Prostate gland (tissue), 2 donors: ENCODE results near the gene CNRIP1. TPM values are rescaled to one million over a fixed set of nuclear protein-coding genes. Genes with fewer than 3 reads are reported as not detected.

Experiments used
- DNase-seq: peaks from one replicate; pipeline ENCODE4 v3.0.0-alpha.2; 2019; ENCODE audit warnings: low spot score
- H3K27ac ChIP-seq, 2 donors: fragments of 200-600 bp; sonication (generic); 2 replicates each; pipeline ENCODE4 v1.5.1; 2017 to 2019
- H3K27me3 ChIP-seq: fragments of 200-600 bp; sonication (generic); replicated peaks from 2 replicates; pipeline ENCODE4 v1.5.1; 2019; ENCODE audit not compliant: insufficient read depth
- H3K36me3 ChIP-seq, 2 donors: fragments of 200-600 bp; sonication (generic); 1 replicate in 1 of 2; 2 replicates in 1 of 2; pipeline versions ENCODE4 v1.5.1 to v1.8.1; 2017 to 2019
- H3K4me1 ChIP-seq: fragments of 200-600 bp; sonication (generic); replicated peaks from 2 replicates; pipeline ENCODE4 v1.5.1; 2019
- H3K4me3 ChIP-seq, 2 donors: fragments of 200-600 bp; sonication (generic); 2 replicates each; pipeline ENCODE4 v1.5.1; 2017 to 2019
- H3K9me3 ChIP-seq: fragments of 200-600 bp; sonication (generic); 2 replicates; pipeline ENCODE4 v1.5.1; 2017
- POLR2A ChIP-seq: fragments of 450-650 bp; IDR thresholded peaks from one replicate; pipeline ENCODE4 v1.6.1; 2016; ENCODE audit warnings: antibody characterized with exemption, mild to moderate bottlenecking
- POLR2AphosphoS5 ChIP-seq: sonication (generic); formaldehyde crosslinking; IDR thresholded peaks from one replicate; pipeline ENCODE4 v1.6.1; 2017; ENCODE audit warnings: antibody characterized with exemption
- WGBS: methylation state at CpG from one replicate; pipeline ENCODE4 v1.1.5; 2018; 5-methylcytosine and 5-hydroxymethylcytosine counted together
- intact Hi-C: fragments of 100-400 bp; cut with DNase I; formaldehyde crosslinking; loops from one replicate; pipeline ENCODE4 v1.14.2; 2022
- total RNA-seq, 2 donors: library from RNA; depleted of rRNA; stranded (reverse); fragments of >200 nt; gene quantifications; one replicate each; pipeline ENCODE4 v1.1.0, GENCODE V29; 2016
- TF ChIP-seq, protein P1 (sequence below), 4 experiments: fragments of 200-600 bp in 2 of 4; fragments of 450-650 bp in 2 of 4; sonication (generic) in 2 of 4; IDR thresholded peaks; 1 replicate in 3 of 4; 2 replicates in 1 of 4; pipeline ENCODE4 v1.5.1; 2016 to 2019; ENCODE audit warnings: antibody characterized with exemption in 4 of 4, mild to moderate bottlenecking in 2 of 4, moderate library complexity in 2 of 4

CNRIP1 gene
- total RNA-seq, 2 donors from 2014 or later, result 3.6 to 16.5 TPM

DNA sequence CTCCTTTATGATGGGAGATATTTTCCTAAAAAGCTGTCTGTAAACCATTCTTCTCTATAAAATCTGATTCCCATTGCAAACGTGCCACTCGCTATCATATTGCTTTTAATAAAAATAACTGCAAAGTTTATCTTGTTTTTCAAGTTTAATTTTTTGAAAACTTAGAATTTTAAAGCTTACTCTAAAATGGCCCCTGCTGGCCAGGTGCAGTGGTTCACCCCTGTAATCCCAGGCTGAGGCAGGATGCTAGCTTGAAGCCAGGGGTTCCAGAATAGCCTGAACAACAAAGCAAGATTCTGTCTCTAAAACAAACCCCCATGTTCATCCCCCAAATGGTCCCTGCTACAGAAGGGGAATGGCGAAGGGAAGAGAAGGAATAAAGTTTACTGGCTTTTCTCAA, 25.6 kb downstream of the CNRIP1 start:
- TF ChIP-seq POLR2A (no peak), POLR2AphosphoS5 (no peak)
- TF ChIP-seq, protein P1, sequence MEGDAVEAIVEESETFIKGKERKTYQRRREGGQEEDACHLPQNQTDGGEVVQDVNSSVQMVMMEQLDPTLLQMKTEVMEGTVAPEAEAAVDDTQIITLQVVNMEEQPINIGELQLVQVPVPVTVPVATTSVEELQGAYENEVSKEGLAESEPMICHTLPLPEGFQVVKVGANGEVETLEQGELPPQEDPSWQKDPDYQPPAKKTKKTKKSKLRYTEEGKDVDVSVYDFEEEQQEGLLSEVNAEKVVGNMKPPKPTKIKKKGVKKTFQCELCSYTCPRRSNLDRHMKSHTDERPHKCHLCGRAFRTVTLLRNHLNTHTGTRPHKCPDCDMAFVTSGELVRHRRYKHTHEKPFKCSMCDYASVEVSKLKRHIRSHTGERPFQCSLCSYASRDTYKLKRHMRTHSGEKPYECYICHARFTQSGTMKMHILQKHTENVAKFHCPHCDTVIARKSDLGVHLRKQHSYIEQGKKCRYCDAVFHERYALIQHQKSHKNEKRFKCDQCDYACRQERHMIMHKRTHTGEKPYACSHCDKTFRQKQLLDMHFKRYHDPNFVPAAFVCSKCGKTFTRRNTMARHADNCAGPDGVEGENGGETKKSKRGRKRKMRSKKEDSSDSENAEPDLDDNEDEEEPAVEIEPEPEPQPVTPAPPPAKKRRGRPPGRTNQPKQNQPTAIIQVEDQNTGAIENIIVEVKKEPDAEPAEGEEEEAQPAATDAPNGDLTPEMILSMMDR (IDR thresholded peaks at IDR 0.05), result no peak
- H3K27ac ChIP-seq, result no peak overlapping the region
- intact Hi-C loops, result no loop called here
- H3K4me3 ChIP-seq, result no peak overlapping the region
- DNase-seq, result no peak
- no peaks in the 10 kb centered on the region for H3K4me1 ChIP-seq
- H3K36me3 ChIP-seq, result no peaks in the 10 kb centered on the region
- H3K27me3 ChIP-seq, result no peaks in the 10 kb centered on the region
- H3K9me3 ChIP-seq, result no peaks in the 10 kb centered on the region
- WGBS, result 87% methylated on average over 3 of the region's 3 CpGs

DNA sequence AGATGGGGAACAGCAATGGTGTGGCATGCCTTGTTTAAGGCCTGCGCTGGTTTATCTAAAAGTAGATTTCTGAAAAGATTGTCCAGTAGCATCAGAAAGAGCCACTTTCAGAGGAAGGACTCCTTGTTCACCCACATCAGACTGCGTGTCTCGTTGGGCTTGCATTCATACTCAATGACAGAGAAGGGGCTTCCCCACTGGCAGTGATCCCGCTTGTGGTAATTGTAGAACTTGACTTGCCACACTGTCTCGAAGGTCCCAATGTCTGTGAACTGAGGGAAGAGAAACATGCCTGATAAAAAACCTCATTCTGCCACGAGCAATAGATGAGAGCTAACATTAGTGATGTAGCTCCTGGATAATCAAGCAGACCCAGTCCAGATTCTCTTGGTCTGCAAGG, 26.0 kb downstream of the CNRIP1 start:
- H3K27me3 ChIP-seq, result no peaks in the 10 kb centered on the region
- H3K9me3 ChIP-seq, result no peaks in the 10 kb centered on the region
- 65% methylated on average over 6 of the region's 6 CpGs for WGBS
- DNase-seq, result no peak
- TF ChIP-seq, protein P1 (IDR thresholded peaks at IDR 0.05), result no peak
- no peak for TF ChIP-seq POLR2AphosphoS5
- no peak for TF ChIP-seq POLR2A
- no peak overlapping the region for H3K27ac ChIP-seq
- no peaks in the 10 kb centered on the region for H3K4me1 ChIP-seq
- no peaks in the 10 kb centered on the region for H3K36me3 ChIP-seq
- intact Hi-C loops, result no loop called here
- no peak overlapping the region for H3K4me3 ChIP-seq

DNA sequence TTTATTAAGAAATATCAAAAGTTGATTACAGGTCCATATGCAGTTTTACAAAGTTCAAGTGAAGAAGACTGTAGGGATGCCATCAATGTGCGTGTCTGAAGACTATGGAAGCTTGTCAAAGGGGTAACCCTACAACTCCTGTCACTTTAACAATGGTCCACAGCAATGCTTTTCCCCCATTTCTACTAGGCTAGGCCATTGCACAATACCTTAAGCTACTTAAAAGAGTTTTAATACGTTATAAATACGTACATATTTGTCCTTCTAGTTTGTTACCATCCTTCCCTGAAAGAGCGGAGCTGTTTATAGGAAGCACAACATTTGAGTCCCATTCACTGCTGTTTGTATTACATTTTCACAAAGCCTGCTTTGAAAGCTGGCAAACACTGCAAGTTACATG, 26.7 kb downstream of the CNRIP1 start:
- no peak for TF ChIP-seq POLR2AphosphoS5
- TF ChIP-seq, protein P1 (IDR thresholded peaks at IDR 0.05), result no peak
- no peak for TF ChIP-seq POLR2A
- intact Hi-C loops, result no loop called here
- no peaks in the 10 kb centered on the region for H3K27me3 ChIP-seq
- no peak overlapping the region for H3K4me3 ChIP-seq
- no peaks in the 10 kb centered on the region for H3K9me3 ChIP-seq
- H3K27ac ChIP-seq, result no peak overlapping the region
- DNase-seq, result no peak
- 78% methylated on average over 4 of the region's 4 CpGs for WGBS
- no peaks in the 10 kb centered on the region for H3K36me3 ChIP-seq
- no peaks in the 10 kb centered on the region for H3K4me1 ChIP-seq

DNA sequence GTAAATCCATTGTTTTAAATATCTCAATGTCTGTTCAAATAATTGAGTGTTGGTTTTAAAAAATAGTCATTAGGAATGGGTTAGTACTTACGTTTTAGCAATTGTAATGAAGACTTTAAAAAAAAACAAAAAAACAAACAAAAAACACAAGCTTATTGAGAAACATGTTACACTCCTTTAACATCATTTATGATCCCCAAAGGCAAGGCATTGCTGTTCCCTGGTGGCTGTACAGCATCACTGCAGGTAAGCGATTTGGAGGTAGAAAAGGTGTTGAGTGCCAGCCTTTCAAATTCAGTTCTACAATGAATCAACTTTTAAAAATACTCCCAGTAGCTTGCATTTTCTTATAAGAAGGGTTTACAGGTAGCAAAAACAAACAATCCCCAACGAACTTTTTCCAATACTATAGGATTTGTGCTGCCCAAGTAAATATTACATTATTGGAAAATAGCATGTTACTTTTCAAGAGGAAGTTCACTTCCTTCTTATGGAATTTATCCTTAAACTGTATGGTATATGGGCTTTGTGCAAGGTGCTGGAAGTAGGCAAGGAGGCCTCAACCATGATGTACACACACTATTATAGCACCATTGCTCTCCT, 27.5 kb downstream of the CNRIP1 start:
- Histone ChIP-seq H3K27me3 (no peaks in the 10 kb centered on the region), H3K4me1 (peaks cover 4% of the 10 kb centered on the region), H3K9me3 (no peaks in the 10 kb centered on the region), H3K4me3 (no peak overlapping the region), H3K36me3 (no peaks in the 10 kb centered on the region), H3K27ac (no peak overlapping the region)
- intact Hi-C loops, result no loop called here
- peak; percentile 18 for DNase-seq
- no peak for TF ChIP-seq POLR2A
- TF ChIP-seq, protein P1 (IDR thresholded peaks at IDR 0.05), result peak; percentile 51 to 75 (median 70)
- peak; percentile 56 for TF ChIP-seq POLR2AphosphoS5
- WGBS, result 24% methylated on average over 3 of the region's 3 CpGs

DNA sequence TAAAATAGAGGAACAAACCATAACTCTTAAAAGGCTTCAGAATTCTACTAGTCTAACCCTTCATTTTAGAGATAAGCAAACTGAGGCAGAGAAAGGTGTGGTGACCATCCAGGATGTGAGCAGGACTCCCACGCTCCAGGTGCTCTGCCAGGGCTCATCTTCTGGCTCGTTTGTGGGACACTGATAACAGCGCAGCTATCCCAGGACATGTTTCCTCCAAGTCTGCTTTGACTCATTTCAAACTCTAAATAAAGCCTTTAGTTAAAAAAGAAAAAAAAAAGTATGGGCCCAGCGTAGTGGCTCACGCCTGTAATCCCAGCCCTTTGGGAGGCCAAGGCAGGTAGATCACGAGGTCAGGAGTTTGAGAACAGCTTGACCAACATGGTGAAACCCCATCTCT, 28.4 kb downstream of the CNRIP1 start:
- TF ChIP-seq, protein P1 (IDR thresholded peaks at IDR 0.05), result no peak
- no peak for TF ChIP-seq POLR2AphosphoS5
- no peak for TF ChIP-seq POLR2A
- no peak overlapping the region for H3K4me3 ChIP-seq
- no peak for DNase-seq
- H3K27ac ChIP-seq, result no peak overlapping the region
- peaks cover 4% of the 10 kb centered on the region for H3K4me1 ChIP-seq
- WGBS, result 73% methylated on average over 6 of the region's 6 CpGs
- no peaks in the 10 kb centered on the region for H3K36me3 ChIP-seq
- H3K27me3 ChIP-seq, result no peaks in the 10 kb centered on the region
- no peaks in the 10 kb centered on the region for H3K9me3 ChIP-seq
- intact Hi-C loops, result no loop called here
